GM19397 (cell line): Measurements from ENCODE around the gene BBOF1.
A peak's percentile ranks its signal among the peaks of the same experiment; 100 is the strongest.

Experiments used
- ATAC-seq: cut with Tn5 transposase; IDR thresholded peaks from one replicate; pipeline ENCODE4 v1.9.1; 2021; ENCODE audit warnings: mild to moderate bottlenecking, moderate library complexity; ENCODE audit not compliant: unreplicated experiment

Gene BBOF1

GRCh38 chr14:74029136-74029535, 10.0 kb downstream of the BBOF1 start:
- ATAC-seq: no peak

- no peak for ATAC-seq
Measured at GRCh38 chr14:74034572-74034971, 15.4 kb downstream of the BBOF1 start.

GRCh38 chr14:74035556-74035955, 16.4 kb downstream of the BBOF1 start:
- no peak for ATAC-seq

GRCh38 chr14:74038020-74038859, 19.1 kb downstream of the BBOF1 start:
- no peak for ATAC-seq

GRCh38 chr14:74042296-74042695, 23.1 kb downstream of the BBOF1 start:
- ATAC-seq: no peak

GRCh38 chr14:74045522-74045921, 26.4 kb downstream of the BBOF1 start:
- no peak for ATAC-seq

GRCh38 chr14:74048281-74048680, 29.1 kb downstream of the BBOF1 start:
- no peak for ATAC-seq

- ATAC-seq: no peak
Measured at GRCh38 chr14:74049876-74050495, 30.8 kb downstream of the BBOF1 start.

GRCh38 chr14:74062809-74063150, 43.6 kb downstream of the BBOF1 start:
- no peak for ATAC-seq

- no peak for ATAC-seq
Measured at GRCh38 chr14:74064426-74064825, 45.3 kb downstream of the BBOF1 start.

GRCh38 chr14:74064883-74065282, 45.7 kb downstream of the BBOF1 start:
- ATAC-seq: no peak

GRCh38 chr14:74065746-74066575, 46.8 kb downstream of the BBOF1 start:
- ATAC-seq: no peak

GRCh38 chr14:74077401-74077800, 58.3 kb downstream of the BBOF1 start:
- ATAC-seq: no peak

- no peak for ATAC-seq
Measured at GRCh38 chr14:74080820-74081460, 61.8 kb downstream of the BBOF1 start.

- no peak for ATAC-seq
Measured at GRCh38 chr14:74081491-74081890, 62.3 kb downstream of the BBOF1 start.

GRCh38 chr14:74083161-74083560, 64.0 kb downstream of the BBOF1 start:
- ATAC-seq: no peak

- no peak for ATAC-seq
Measured at GRCh38 chr14:74083784-74084276, 64.7 kb downstream of the BBOF1 start.

GRCh38 chr14:74084277-74085046, 65.3 kb downstream of the BBOF1 start, which contains the start of the genes ALDH6A1 and LIN52:
Gene ALDH6A1 (minus strand): TSS chr14:74084453. CDS start chr14:74084394, 59 bp downstream.
Gene LIN52 (plus strand): TSS chr14:74084956. CDS start chr14:74084975, 19 bp downstream.
- peak; percentile 91 for ATAC-seq

- peak; percentile 8 for ATAC-seq
Measured at GRCh38 chr14:74085047-74085637, 66.0 kb downstream of the BBOF1 start.

GRCh38 chr14:74085828-74086227, 66.7 kb downstream of the BBOF1 start:
- ATAC-seq: no peak
